ENCODE data around the gene INPP5A.

DNA sequence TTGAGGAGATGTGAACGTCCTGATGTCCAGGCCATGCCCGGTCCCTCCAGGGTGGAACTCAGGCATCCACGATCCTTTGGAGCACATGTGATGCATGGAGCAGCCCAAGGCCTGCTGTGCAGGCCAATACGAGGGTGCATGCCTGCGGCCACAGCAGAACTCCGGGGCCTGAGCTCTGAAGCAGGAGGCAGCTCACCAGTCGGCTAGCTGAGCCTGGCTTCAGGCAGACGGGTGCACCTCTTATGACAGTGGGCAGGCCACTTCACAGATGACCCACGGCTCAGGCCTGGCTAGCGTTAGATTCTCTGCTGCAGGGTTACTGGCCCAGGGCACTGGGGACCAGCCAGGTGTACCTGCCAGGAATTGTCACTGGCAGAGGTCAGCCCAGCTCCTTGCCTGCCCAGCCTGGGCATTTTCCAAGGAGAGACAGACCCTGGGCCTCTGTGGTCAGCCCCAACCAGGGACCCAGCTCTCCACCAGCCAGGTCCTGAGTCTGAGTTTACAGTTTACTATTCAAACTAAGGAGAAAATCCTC, 29.6 kb upstream of the INPP5A start:
- TF ChIP-seq, protein P1, sequence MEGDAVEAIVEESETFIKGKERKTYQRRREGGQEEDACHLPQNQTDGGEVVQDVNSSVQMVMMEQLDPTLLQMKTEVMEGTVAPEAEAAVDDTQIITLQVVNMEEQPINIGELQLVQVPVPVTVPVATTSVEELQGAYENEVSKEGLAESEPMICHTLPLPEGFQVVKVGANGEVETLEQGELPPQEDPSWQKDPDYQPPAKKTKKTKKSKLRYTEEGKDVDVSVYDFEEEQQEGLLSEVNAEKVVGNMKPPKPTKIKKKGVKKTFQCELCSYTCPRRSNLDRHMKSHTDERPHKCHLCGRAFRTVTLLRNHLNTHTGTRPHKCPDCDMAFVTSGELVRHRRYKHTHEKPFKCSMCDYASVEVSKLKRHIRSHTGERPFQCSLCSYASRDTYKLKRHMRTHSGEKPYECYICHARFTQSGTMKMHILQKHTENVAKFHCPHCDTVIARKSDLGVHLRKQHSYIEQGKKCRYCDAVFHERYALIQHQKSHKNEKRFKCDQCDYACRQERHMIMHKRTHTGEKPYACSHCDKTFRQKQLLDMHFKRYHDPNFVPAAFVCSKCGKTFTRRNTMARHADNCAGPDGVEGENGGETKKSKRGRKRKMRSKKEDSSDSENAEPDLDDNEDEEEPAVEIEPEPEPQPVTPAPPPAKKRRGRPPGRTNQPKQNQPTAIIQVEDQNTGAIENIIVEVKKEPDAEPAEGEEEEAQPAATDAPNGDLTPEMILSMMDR (IDR thresholded peaks at IDR 0.05; ENCODE audit: poor library complexity), result no peak
- TF ChIP-seq EZH2 (IDR thresholded peaks at IDR 0.05; ENCODE audit: borderline replicate concordance) (no peak), EZH2phosphoT487 (IDR thresholded peaks at IDR 0.05; ENCODE audit: low read depth, severe bottlenecking, unreplicated experiment) (no peak)
